Measurements from ENCODE around the gene ARMC5.

DNA sequence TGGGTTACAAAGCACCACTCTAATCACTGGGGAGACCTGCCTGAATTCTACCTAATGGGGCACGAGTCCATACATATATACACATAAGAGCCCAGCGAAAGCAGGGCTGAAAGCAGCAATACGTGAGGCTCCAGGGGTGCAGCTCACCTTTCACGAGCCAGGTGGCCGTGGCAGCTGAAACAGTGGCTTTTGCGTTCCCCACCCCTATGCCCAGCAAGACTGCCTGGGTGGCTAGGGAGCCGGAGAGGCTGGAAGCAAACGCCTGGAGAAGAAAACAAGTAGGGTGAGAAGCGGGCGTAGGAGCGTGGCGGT, 48.3 kb downstream of the ARMC5 start:
- TF ChIP-seq CTCF (IDR thresholded peaks at IDR 0.05) (no peak), POLR2A (IDR thresholded peaks at IDR 0.05) (no peak)
